HUES64 (cell line): Measurements from ENCODE around the gene PGF.
"Not testable (repeated sequence)": the region's sequence is repeated elsewhere in the genome, so short reads cannot be mapped to it uniquely, and the experiment has no call there.

Experiments
- H3K27ac ChIP-seq: 2 replicates; pipeline ENCODE4 v1.7.0; 2013; ENCODE audit warnings: low read depth, low read length, inconsistent platforms
- H3K27me3 ChIP-seq: 2 replicates; pipeline ENCODE4 v1.6.1; 2013; ENCODE audit warnings: mild to moderate bottlenecking, low read length; ENCODE audit not compliant: insufficient read depth
- H3K36me3 ChIP-seq: 2 replicates; pipeline ENCODE4 v1.6.1; 2013; ENCODE audit warnings: mild to moderate bottlenecking, low read length; ENCODE audit not compliant: insufficient read depth
- H3K4me1 ChIP-seq: 2 replicates; pipeline ENCODE4 v1.6.1; 2013; ENCODE audit warnings: mild to moderate bottlenecking, low read length, moderate library complexity; ENCODE audit not compliant: insufficient read depth
- H3K4me3 ChIP-seq: 2 replicates; pipeline ENCODE4 v1.5.1; 2013; ENCODE audit warnings: mild to moderate bottlenecking, low read length, moderate library complexity
- H3K9ac ChIP-seq: 2 replicates; pipeline ENCODE4 v1.6.1; 2013; ENCODE audit warnings: mild to moderate bottlenecking, low read depth, low read length
- H3K9me3 ChIP-seq: 2 replicates; pipeline ENCODE4 v1.6.1; 2013; ENCODE audit warnings: low read depth, low read length; ENCODE audit not compliant: insufficient read depth
- WGBS: fragments of 150-250, 120-280 bp; methylation state at CpG from one replicate; pipeline ENCODE4 v1.1.7; 2013; ENCODE audit warnings: missing lambda C conversion rate; 5-methylcytosine and 5-hydroxymethylcytosine counted together

The PGF gene

DNA sequence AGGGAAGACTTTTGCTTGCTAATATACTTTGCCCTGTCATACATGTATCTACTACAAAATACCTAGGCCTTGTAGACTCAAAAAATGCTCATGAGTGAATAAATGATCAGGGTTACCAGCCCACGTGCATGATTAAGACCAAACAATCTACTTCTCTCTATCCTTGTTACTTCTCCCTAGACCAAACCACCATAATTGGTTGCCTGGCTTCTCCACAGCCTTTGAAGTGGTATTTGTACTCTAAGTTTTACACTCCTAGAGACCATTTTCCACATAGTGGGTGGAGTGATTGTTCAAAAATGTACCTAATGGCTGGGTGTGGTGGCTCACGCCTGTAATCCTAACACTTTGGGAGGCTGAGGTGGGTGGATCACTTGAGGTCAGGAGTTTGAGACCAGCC is 18.2 kb downstream of the PGF start:
- Histone ChIP-seq H3K4me3 (no peak overlapping the region), H3K36me3 (no peaks in the 10 kb centered on the region), H3K27me3 (0 out of 2 replicates have a peak, but pooled peaks cover 2% of the 10 kb centered on the region), H3K4me1 (peaks cover 3% of the 10 kb centered on the region; the same call in 1 of the 2 replicates), H3K9ac (no peak overlapping the region), H3K27ac (no peak overlapping the region), H3K9me3 (no peaks in the 10 kb centered on the region)
- WGBS = 90% methylated on average over 2 of the region's 2 CpGs

DNA sequence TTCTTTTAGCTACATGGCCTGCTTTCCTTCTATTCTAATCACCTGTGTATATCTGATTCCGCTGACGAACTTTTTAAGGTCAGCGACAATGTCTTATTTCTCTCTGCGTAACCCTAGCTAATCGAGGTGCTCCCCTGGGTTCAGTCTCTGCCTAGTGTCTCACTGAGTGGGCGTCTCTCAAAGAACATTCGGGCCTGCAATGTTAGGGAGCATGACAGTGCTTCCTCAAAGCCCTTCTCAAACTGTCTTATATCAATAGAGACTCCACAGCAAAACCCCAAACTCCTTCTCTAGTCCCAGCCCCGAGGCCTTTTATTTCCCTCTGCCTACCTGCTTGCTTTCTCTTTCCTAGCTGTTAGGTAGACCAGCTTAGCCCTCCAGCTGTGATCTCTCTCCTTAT is 18.7 kb downstream of the PGF start:
- Histone ChIP-seq H3K27ac (no peak overlapping the region), H3K9me3 (no peaks in the 10 kb centered on the region), H3K4me3 (no peak overlapping the region), H3K9ac (no peak overlapping the region), H3K27me3 (0 out of 2 replicates have a peak, but pooled peaks cover 2% of the 10 kb centered on the region), H3K36me3 (no peaks in the 10 kb centered on the region), H3K4me1 (no peaks in the 10 kb centered on the region)
- WGBS = 92% methylated on average over 8 of the region's 8 CpGs

DNA sequence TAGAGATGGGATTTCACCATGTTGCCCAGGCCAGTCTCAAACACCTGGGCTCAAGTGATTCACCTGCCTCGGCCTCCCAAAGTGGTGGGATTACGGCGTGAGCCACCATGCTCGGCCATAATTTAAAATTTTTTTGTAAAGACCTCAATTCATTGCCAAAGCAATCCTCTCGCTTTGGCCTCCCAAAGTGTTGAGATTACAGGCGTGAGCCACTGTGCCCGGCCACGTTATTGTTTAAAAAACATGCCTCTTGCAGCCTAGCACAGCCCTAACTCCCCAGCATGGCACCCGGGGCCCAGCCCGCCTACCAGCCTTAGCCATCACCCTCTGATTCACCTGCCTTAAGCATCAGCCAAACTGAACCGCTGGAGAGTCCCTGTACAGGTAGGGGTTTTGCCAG is 19.2 kb downstream of the PGF start:
- Histone ChIP-seq H3K4me3 (no peak overlapping the region), H3K36me3 (no peaks in the 10 kb centered on the region), H3K27ac (no peak overlapping the region), H3K27me3 (0 out of 2 replicates have a peak, but pooled peaks cover 2% of the 10 kb centered on the region), H3K9me3 (no peaks in the 10 kb centered on the region), H3K4me1 (no peaks in the 10 kb centered on the region), H3K9ac (no peak overlapping the region)
- WGBS = 88% methylated on average over 11 of the region's 11 CpGs

DNA sequence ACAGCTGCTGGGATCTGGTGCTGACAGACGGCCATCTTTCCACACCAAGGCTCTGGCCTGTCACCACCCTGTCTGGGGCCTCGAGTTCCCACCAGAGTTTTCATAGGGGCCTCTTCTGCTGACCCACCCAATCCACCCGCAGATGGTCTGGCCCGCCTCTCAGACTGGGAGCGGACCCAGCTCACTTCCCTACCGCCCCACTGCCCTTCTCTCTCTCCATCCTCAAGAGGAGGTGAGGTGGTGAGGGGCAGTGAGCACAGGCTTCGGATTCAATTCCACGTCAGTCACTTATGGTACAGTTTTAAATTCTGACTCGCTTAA is 20.1 kb downstream of the PGF start:
- Histone ChIP-seq H3K4me1 (no peaks in the 10 kb centered on the region), H3K27ac (no peak overlapping the region), H3K4me3 (no peak overlapping the region), H3K9me3 (no peaks in the 10 kb centered on the region), H3K9ac (no peak overlapping the region), H3K27me3 (0 out of 2 replicates have a peak, but pooled peaks cover 2% of the 10 kb centered on the region), H3K36me3 (no peaks in the 10 kb centered on the region)
- WGBS = 82% methylated on average over 9 of the region's 9 CpGs

DNA sequence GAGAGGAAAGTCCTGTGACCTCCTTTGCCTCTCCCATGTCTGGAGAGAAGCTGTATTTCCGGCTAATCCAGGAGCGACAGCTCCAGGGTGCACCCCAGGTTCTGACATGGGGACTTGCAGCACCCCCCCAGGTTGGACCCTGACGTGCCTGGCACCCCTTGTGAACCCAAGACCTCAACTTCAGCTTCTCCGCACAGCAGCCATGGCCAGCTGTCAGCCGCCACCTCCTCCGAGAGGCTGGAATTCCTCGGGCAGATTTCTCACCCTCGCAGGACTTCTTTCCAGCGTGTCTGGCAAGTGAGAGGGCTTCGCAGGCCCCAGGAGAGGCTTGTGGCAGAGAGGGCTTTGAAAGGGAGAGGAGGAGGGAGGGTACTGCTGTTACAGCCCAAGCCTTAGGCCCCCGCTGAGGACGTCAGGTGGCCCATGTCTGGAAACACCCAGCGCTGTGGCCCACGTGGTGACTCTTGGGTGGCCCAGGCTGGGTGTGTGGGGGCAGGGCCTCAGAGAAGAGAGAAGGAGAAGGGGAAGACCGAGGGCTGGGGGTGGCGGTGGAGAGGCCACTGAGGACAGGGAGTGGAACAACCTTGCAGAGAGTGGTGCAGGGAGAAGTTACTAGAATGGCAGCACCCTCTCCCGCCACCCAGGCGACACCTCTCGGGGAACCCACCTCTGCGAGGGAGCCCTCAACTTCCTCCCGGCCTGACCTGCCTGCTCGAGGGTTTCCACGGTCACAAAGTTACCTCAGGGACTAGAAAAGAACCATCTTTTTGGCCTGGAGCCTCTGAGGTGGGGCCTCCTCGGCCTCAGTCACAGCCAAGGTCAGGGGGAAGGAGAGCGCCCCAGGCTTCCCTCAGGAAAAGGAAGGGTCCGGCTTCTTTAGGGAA is 20.7 kb downstream of the PGF start:
- Histone ChIP-seq H3K27ac (no peak overlapping the region), H3K9ac (no peak overlapping the region), H3K36me3 (no peaks in the 10 kb centered on the region), H3K4me1 (no peaks in the 10 kb centered on the region), H3K27me3 (0 out of 2 replicates have a peak, but pooled peaks cover 2% of the 10 kb centered on the region), H3K9me3 (no peaks in the 10 kb centered on the region), H3K4me3 (no peak overlapping the region)
- WGBS = 79% methylated on average over 26 of the region's 26 CpGs

DNA sequence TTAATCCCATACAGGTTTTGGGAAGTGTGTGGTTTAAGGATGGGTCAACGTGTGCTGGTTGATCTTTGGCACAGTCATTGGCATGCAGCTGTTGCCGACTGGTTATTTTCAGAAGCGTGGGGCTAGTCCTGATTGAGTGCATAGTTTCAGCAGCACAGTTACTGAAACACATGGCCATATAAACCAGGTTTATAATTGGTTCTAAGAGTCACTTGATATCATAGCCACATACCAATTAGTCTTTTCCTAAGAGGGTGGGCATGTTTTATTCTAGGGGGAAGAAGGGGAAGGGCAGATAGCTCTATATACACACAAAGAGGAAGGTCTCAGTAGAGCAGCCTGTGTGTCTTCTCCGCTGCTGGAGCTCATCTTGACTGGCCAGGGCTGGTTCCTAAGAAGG is 21.4 kb downstream of the PGF start:
- no peak overlapping the region for H3K9ac ChIP-seq
- no peaks in the 10 kb centered on the region for H3K4me1 ChIP-seq
- H3K27ac ChIP-seq = no peak overlapping the region
- H3K36me3 ChIP-seq = no peaks in the 10 kb centered on the region
- 86% methylated on average over 4 of the region's 4 CpGs for WGBS
- no peaks in the 10 kb centered on the region for H3K9me3 ChIP-seq
- 0 out of 2 replicates have a peak, but pooled peaks cover 2% of the 10 kb centered on the region for H3K27me3 ChIP-seq
- no peak overlapping the region for H3K4me3 ChIP-seq

DNA sequence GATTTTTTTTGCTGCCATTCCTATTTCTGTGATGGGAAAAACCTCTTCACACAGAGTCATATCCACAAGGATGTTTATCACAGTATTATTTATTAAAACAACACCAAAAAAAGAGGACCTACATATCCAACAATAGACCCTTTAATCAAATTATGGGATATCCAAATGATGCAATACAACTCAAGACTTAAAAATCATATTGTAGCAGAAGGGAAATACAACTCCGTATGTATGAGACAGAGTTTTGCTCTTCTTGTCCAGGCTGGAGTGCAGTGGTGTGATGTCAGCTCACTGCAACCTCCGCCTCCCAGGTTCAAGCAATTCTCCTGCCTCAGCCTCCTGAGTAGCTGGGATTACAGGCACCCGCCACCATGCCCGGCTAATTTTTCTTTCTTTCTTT is 22.5 kb downstream of the PGF start:
- H3K27ac ChIP-seq, H3K9ac ChIP-seq, H3K9me3 ChIP-seq, H3K4me1 ChIP-seq, H3K27me3 ChIP-seq, H3K4me3 ChIP-seq, H3K36me3 ChIP-seq: not testable (repeated sequence)
- 92% methylated on average over 2 of the region's 4 CpGs for WGBS

DNA sequence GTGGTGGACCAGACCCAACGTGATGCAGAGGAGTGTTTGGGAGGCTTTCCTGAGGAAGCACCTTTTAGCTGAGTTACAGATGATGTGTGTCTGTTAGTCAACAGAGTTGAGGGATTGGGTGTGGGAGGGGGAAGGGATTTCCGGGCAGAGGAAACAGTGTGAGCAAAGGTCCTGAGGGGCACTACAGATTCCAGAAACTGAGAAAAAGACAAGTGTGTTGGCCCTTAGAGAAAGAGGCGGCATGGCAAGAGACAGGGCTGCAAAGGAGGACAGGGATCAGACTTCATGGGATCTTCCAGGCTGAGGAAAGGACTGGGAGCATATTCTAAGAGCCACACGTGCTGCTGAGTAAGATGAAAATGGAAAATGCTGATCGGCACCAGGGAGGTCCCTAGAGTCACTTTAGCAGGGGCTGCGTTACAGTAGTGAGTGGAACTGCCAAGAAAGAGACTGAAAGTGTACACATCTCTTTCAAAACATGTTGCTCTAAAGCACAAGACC is 22.9 kb downstream of the PGF start:
- 74% methylated on average over 6 of the region's 6 CpGs for WGBS
- Histone ChIP-seq H3K4me1 (no peaks in the 10 kb centered on the region), H3K27me3 (0 out of 2 replicates have a peak, but pooled peaks cover 2% of the 10 kb centered on the region), H3K9ac (no peak overlapping the region), H3K4me3 (no peak overlapping the region), H3K9me3 (no peaks in the 10 kb centered on the region), H3K27ac (no peak overlapping the region), H3K36me3 (no peaks in the 10 kb centered on the region)

DNA sequence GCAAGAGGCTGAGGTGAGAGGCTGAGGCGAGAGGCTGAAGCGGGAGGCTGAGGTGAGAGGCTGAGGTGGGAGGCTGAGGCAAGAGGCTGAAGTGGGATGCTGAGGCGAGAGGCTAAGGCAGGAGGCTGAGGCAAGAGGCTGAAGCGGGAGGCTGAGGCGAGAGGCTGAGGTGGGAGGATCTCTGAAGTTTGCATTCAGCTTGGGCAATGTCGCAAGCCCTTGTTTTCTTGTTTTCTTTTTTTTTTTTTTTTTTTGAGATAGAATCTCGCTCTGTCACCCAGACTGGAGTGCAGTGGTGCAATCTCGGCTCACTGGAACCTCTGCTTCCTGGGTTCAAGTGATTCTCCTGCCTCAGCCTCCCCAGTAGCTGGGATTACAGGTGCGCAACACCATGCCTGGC is 23.7 kb downstream of the PGF start:
- 93% methylated on average over 9 of the region's 9 CpGs for WGBS
- H3K27ac ChIP-seq, H3K27me3 ChIP-seq, H3K9ac ChIP-seq, H3K36me3 ChIP-seq, H3K4me3 ChIP-seq, H3K9me3 ChIP-seq, H3K4me1 ChIP-seq: not testable (repeated sequence)

DNA sequence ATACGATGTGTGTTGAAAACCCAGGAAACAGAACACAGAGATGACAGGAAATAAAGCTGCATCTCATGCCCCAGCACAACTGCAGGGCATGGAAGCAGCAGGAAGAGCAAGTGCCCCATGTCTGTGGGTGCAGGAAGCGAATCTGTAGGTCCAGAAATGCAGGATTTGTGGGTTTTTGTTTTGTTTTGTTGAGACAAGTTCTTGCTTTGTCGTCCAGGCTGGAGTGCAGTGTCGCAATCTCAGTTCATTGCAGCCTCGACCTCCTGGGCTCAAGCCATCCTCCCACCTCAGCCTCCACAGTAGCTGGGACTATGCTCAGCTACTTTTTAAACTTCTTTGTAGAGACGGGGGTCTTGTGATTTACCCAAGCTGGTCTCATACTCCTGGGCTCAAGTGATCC is 26.2 kb downstream of the PGF start:
- no peaks in the 10 kb centered on the region for H3K36me3 ChIP-seq
- 0 out of 2 replicates have a peak, but pooled peaks cover under 1% of the 10 kb centered on the region for H3K27me3 ChIP-seq
- WGBS = 86% methylated on average over 6 of the region's 6 CpGs
- no peak overlapping the region for H3K27ac ChIP-seq
- no peak overlapping the region for H3K4me3 ChIP-seq
- no peaks in the 10 kb centered on the region for H3K9me3 ChIP-seq
- no peak overlapping the region for H3K9ac ChIP-seq
- no peaks in the 10 kb centered on the region for H3K4me1 ChIP-seq

DNA sequence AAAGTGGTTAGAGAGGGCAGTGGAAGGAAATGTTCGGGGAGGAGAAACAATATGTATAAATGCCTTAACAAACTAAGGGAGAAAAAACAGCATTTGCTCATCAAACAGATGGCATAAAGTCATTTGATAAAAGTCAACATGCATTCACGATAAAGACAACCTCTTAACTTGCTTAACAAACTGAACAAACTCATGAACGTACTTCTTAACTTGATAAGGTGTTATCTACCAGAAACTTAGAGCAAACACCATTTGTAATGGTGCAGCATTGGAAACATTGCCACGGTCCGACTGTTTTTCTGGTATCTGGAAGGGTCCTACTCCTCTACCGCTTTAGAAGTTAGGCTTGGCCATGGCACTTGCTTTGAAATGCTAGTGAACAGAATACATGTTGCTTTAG is 28.2 kb downstream of the PGF start:
- Histone ChIP-seq H3K9me3 (no peaks in the 10 kb centered on the region), H3K4me1 (no peaks in the 10 kb centered on the region), H3K4me3 (no peak overlapping the region), H3K27ac (no peak overlapping the region), H3K36me3 (no peaks in the 10 kb centered on the region), H3K9ac (no peak overlapping the region), H3K27me3 (peaks cover 6% of the 10 kb centered on the region; the same call in 1 of the 2 replicates)
- 85% methylated on average over 6 of the region's 6 CpGs for WGBS
